HS-27A (cell line): ENCODE measurements around the gene ERGIC2.

Source experiments
- DNase-seq: peaks from one replicate; pipeline ENCODE4 v3.0.0-alpha.2; 2012; ENCODE audit warnings: low read depth, missing footprints

Gene ERGIC2

GRCh38 chr12:29374913-29375312, 6.1 kb downstream of the ERGIC2 start:
- DNase-seq, result no peak

- DNase-seq, result no peak
Measured at GRCh38 chr12:29374012-29374411, 7.0 kb downstream of the ERGIC2 start.

GRCh38 chr12:29365091-29365490, 15.9 kb downstream of the ERGIC2 start:
- DNase-seq, result no peak

GRCh38 chr12:29354954-29355353, 26.0 kb downstream of the ERGIC2 start:
- no peak for DNase-seq

GRCh38 chr12:29350080-29350479, 30.9 kb downstream of the ERGIC2 start:
- peak; percentile 53 for DNase-seq

- no peak for DNase-seq
Measured at GRCh38 chr12:29346769-29347421, 34.1 kb downstream of the ERGIC2 start.

GRCh38 chr12:29343022-29343799, 37.8 kb downstream of the ERGIC2 start:
- DNase-seq, result no peak

GRCh38 chr12:29337325-29337724, 43.6 kb downstream of the ERGIC2 start:
- no peak for DNase-seq

- no peak for DNase-seq
Measured at GRCh38 chr12:29334937-29335336, 46.0 kb downstream of the ERGIC2 start.

GRCh38 chr12:29333178-29333577, 47.8 kb downstream of the ERGIC2 start:
- DNase-seq, result no peak

- DNase-seq, result no peak
Measured at GRCh38 chr12:29329411-29329810, 51.6 kb downstream of the ERGIC2 start.

- DNase-seq, result no peak
Measured at GRCh38 chr12:29322157-29322556, 58.8 kb downstream of the ERGIC2 start.

- DNase-seq, result peak; percentile 84
Measured at GRCh38 chr12:29320295-29321085, 60.5 kb downstream of the ERGIC2 start.

- DNase-seq, result peak; percentile 47
Measured at GRCh38 chr12:29317556-29318363, 63.2 kb downstream of the ERGIC2 start.

- no peak for DNase-seq
Measured at GRCh38 chr12:29316752-29317151, 64.2 kb downstream of the ERGIC2 start.

- no peak for DNase-seq
Measured at GRCh38 chr12:29314416-29314815, 66.6 kb downstream of the ERGIC2 start.

GRCh38 chr12:29310899-29311298, 70.1 kb downstream of the ERGIC2 start:
- DNase-seq, result no peak

- DNase-seq, result no peak
Measured at GRCh38 chr12:29309320-29309902, 71.6 kb downstream of the ERGIC2 start.

GRCh38 chr12:29306682-29307081, 74.3 kb downstream of the ERGIC2 start:
- DNase-seq, result no peak

GRCh38 chr12:29306266-29306665, 74.7 kb downstream of the ERGIC2 start:
- no peak for DNase-seq

GRCh38 chr12:29304388-29304787, 76.6 kb downstream of the ERGIC2 start:
- no peak for DNase-seq

GRCh38 chr12:29301114-29301513, 79.9 kb downstream of the ERGIC2 start:
- no peak for DNase-seq
